GM12864 (cell line): ENCODE measurements around the gene TTYH3.

Source experiments
- DNase-seq: peaks from one replicate; pipeline ENCODE4 v3.0.0-alpha.2; 2011; ENCODE audit warnings: low read depth
- H3K4me3 ChIP-seq: 2 replicates; pipeline ENCODE4 v1.5.1; 2011; ENCODE audit warnings: mild to moderate bottlenecking, low read depth, low read length, control low read depth
- TF ChIP-seq, protein P1 (sequence below): IDR thresholded peaks from 2 replicates; pipeline ENCODE4 v1.5.1; 2011; ENCODE audit warnings: low read depth, mild to moderate bottlenecking, moderate library complexity, low read length, control low read depth, inconsistent platforms; ENCODE audit errors: missing control alignments

TTYH3 gene

DNA sequence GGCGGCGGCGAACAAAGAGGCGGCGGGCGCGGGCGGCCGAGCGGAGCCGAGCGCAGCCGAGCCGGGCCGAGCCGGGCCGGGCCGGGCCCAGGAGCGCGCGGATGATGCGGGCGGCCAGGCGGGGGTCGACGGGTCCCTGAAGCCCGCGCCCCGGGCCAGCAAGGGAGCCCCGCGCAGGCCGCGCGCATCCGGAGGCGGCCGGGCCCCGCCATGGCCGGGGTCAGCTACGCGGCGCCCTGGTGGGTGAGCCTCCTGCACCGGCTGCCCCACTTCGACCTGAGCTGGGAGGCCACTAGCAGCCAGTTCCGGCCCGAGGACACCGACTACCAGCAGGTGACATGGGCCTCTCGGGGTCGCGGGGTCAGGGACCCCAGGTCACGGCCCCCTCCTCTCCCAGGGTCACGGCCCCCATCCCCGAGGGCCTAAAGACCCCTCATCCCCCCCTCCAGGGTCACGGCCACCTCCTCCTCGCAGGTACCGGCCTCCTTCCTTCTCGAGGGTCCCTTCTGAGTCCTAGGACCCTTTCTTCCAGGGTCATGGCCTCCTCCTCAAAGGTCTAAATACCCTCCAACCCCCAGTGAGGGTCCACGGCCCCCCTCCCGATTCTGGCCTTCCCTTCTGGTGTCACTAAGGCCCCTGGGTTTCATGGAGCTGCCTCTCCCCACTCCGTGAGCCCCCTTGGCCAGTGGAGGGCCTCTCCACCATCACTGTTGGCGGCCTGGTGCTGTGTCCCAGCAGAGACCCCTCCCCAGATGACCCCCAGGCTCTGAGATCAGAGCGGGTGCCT lies at the start of gene TTYH3:
TSS of gene TTYH3 (plus strand) at position 41 of the 787 bp plus-strand sequence. CDS start at position 211, 170 bp downstream.
- H3K4me3 ChIP-seq: peak within 1 kb of the TSS; percentile 76
- TF ChIP-seq, protein P1, sequence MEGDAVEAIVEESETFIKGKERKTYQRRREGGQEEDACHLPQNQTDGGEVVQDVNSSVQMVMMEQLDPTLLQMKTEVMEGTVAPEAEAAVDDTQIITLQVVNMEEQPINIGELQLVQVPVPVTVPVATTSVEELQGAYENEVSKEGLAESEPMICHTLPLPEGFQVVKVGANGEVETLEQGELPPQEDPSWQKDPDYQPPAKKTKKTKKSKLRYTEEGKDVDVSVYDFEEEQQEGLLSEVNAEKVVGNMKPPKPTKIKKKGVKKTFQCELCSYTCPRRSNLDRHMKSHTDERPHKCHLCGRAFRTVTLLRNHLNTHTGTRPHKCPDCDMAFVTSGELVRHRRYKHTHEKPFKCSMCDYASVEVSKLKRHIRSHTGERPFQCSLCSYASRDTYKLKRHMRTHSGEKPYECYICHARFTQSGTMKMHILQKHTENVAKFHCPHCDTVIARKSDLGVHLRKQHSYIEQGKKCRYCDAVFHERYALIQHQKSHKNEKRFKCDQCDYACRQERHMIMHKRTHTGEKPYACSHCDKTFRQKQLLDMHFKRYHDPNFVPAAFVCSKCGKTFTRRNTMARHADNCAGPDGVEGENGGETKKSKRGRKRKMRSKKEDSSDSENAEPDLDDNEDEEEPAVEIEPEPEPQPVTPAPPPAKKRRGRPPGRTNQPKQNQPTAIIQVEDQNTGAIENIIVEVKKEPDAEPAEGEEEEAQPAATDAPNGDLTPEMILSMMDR: no peak
- no peak for DNase-seq

DNA sequence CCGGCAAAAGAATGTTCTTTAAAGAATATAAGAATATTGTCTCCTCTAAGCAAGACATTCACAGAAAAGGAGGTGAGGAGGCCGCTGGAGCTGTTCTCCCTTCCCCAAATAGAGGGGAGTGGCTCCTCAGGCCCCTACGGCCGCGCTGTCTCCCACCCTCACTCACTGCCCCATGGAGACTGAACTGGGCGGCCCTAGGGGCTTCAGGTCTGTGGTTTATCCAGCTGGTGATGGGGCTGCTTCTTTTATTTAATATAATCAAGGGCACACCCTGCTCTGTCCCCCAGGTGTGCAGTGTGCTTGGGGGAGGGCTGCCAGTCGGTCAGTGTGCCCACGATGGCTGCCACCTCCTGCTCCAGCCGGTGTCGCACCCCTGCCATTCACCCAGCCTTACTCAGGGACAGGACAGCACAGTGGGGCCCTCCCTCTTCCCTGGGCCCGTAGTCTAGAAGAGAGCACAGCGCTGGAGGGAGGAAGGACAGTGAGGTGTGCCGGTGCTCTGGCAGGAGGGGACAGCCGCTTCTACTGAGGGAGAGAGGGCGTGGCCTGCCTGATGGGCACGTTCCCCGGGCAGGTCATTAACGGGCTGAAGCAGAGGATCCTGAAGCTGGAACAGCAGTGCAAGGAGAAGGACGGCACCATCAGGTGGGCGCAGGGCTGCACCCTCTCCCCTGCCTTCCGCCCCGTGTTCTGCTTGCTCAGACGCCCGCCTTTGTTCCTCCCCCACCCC lies 49.6 kb upstream of the TTYH3 start:
- TF ChIP-seq, protein P1: no peak
- DNase-seq: no peak
- H3K4me3 ChIP-seq: no peak overlapping the region

- H3K4me3 ChIP-seq: no peak overlapping the region
- no peak for DNase-seq
- TF ChIP-seq, protein P1: no peak
These were observed 47.8 kb upstream of the TTYH3 start for GRCh38 chr7:2583798-2584580.

- DNase-seq: no peak
- H3K4me3 ChIP-seq: no peak overlapping the region
- TF ChIP-seq, protein P1: no peak
These were observed 46.3 kb upstream of the TTYH3 start for GRCh38 chr7:2585446-2585845.

DNA sequence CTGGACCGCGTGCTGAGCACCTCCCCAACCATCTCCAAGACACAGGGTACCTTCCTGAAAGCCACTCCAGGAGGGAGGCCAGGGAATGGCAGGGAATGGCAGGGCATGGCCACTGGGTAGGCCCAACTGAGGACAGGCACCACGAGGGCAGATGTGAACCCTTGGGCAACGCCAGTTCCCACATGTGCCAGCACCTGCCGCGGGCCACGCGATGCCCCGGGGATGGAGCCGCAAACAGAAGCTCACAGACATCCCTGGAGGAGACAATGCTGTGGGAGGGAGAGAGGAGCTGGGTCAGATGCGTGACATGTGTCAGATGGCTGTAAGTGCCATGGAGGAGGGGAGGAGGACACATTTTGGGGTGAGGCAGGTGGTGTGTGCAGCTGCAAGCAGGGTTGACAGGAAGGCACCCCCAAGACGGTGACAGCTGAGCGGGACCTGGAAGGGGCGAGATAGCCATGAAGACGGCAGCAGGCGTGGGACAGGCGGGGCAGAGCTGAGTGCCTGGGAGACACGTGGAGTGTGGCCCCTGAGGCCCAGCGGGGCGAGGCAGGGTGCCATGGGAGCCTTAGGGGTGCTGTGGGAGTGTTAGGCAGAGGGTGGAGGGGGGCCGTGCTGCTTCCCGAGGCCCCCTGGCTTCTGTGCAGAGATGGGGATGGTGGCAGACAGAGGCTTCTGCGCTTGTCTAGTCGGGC lies 45.3 kb upstream of the TTYH3 start:
- H3K4me3 ChIP-seq: no peak overlapping the region
- DNase-seq: no peak
- TF ChIP-seq, protein P1: no peak

DNA sequence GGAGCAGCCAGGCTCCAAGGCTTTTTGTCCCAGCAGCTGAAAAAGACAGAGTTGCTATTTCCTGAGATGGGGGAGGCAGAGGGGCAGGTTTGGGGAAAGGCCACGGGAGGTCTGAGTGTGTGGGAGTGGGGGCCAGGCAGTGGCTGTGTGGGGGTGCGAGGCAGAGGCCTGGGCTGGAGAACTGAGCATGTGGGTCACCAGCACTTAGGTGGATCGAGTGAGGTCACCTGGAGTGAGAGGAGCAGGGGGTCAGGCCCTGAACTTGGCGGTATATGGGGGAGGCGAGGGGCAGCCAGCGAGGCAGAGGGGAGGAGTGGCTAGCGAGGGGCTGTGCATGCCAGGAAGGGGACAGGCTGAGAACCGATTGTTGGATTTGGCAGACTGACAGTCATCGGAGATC lies 44.7 kb upstream of the TTYH3 start:
- TF ChIP-seq, protein P1: no peak
- no peak overlapping the region for H3K4me3 ChIP-seq
- no peak for DNase-seq
